IPS DF 4.7 (cell line): ENCODE measurements around the gene STK35.

Experiments
- DNase-seq: peaks from one replicate; pipeline ENCODE4 v3.0.0-alpha.2; 2013; ENCODE audit warnings: low spot score; ENCODE audit errors: extremely low read depth

STK35 gene

DNA sequence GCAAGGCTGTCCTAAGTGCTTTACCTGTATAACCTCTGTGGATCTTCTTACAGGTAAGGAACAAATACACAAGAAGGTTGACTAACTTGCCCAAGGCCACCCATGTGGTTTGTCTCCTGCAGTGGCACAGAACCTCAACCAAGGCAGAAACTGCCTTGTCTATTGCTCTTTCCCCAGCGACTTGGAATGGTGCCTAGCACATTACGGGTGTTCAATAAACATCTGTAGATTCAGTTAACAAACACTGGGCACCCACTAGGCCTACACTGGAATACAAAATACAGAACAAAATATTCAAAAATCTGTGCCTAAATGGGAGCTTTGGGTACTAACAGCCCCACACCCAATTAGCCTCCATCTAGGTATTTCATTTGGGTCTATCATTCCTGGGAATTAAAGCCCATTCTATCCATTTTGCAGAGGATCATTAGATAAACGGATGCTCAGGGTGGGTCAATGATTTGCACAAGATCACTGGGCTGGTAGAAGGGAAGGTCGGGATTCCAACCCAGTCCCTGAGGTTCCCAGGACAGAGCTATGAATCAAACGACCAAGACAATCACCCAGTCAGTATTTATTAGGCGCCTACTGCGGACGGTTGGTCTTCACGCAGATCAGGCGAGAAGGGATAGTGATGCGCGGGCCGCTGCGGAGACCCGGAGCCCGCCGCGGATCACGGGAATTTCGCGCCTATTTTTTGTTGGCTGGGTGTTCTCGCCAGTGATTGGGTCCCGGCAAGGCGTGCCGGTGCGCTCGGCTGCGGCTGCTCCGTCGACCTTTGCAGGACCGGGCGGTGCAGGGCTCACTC is at the start of gene STK35:
TSS of gene STK35 (plus strand) at position 771 of the 808 bp plus-strand sequence. CDS start 55 bp downstream, outside the sequence.
- DNase-seq: no peak

DNA sequence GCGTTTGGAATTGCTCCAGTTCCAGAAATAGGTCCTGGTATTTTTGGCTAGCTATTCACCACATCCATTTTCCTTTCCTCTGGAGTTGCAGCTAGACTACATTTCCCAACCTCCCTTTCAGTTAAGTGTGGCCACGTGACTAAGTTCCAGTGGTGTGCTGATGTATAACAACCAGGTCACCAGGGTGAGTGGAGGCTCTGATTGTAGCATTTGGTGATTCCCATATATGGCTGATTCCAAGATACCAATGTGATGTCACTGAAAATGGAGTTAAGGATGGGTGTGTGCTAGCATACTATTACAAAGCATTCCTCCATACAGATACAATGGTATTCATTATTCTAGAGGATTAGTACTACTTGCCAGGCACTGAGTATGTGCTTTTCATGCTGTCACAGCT is 49.7 kb upstream of the STK35 start:
- no peak for DNase-seq

DNA sequence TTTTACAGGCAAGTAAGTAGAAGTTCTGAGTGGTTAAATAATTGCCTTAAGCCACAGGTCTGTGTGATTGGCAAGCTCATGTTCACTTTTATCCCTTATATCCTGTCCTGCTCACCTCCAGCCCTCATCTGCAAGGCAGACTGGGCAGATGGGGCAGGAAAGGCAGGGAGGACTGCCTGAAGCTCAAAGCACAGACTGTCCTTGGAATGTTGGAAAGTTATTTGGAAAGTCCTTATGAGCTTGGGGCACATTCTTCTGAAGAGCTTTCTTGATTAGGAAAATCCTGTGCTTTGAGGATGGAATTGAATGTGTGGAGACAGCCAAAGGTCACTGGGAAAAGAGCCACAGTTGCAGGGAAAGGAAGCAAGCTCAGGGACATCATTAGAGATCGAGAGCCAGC is 48.9 kb upstream of the STK35 start:
- no peak for DNase-seq

DNA sequence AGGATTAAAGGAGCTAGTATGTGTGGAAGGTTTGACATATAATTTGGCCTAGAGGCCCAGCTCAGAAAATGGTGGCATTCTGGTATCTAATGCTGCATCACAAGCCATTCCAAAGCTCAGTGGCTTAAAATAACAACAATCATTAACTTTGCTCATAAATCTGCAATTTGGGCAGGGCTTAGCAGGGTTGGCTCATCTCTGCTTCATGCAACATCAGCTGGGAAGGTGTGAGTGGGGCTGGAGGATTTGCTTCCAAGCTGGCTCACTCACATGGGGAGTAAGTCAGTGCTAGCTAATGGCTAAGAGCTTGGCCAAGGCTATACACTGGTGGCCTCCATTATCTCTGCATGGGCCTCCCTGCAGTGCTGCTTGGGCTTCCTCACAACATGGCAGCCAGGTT is 48.0 kb upstream of the STK35 start:
- DNase-seq: no peak

DNA sequence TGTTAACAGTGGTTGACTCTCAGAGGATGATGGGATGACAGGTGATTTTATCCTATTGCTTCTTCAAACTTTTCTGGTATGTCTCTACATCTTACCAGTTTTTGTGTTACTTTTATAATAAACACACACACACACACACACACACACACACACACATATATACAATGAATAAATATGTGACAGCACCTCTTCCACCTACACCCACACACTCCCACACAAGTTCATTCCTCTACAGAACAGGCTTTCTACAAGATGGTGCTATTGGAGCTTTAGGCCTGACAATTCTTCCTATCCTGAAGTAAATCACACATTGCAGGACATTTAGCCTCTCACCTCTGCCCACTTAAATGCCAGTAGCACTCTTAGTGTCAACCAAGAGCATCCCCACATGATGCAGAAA is 46.7 kb upstream of the STK35 start:
- no peak for DNase-seq

DNA sequence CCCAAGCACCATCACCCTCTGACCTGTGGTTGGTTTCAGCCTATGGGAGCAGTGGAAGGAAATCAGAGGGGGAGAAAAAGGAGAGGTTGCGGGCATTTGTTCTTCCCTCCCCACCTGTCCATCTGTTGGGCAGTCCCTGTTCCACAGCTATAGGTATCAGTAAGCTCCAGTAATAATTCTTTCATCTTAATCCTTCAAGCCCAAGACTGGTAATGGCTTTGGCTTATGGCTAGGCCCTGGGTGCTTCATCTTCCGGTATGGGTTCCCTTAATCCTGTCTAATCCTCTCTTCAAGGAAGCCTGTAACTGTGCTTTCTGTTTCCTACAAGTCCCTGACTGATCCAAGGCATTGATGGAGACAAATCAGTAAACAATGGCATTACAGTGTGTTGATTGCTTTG is 42.2 kb upstream of the STK35 start:
- no peak for DNase-seq

DNA sequence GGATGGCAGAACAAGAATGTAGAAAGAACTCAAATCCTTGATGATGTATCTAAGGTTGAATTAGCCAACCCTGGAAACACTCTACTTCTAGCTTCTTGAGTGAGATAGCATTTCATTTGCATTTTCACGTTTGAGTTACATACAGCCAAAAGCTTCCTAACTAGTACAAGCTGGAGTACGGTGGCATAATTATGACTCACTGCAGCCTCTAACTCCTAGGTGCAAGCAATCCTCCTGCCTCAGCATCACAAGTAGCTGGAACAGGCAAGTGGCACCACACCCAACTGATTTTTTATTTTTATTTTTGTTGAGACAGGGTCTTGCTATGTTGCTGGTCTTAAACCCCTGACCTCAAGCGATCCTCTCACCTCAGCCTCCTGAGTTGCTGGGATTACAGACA is 36.5 kb upstream of the STK35 start:
- no peak for DNase-seq

DNA sequence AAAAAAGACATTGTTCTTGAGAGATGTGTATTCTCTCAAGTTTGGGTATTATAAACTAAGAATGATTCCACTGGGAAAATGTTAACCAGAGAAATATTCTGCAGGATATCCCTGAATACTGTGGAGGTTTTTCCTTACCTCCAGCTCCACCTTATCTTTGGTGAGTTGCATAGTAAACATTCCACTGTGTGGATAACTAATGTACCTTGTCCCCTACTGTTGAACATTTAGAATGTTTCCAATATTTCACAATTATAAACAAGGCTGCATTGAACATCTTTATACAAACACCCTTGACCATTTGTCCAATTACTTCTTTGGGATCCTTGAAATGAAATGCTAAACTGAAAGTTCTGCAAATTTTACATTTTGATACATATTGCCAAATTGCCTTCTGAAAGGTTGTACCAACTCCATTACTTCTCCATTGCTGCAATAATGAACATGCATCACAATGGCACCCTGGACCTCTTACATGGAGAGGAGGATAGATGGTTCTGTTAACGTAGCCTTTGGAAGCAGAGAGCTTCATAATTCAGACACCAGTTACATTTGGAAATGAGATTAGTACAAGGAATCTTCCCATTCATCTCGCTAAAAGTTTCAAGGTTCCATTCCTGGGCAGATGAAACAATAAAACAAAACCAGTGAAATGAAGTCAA is 35.0 kb upstream of the STK35 start:
- DNase-seq: no peak

DNA sequence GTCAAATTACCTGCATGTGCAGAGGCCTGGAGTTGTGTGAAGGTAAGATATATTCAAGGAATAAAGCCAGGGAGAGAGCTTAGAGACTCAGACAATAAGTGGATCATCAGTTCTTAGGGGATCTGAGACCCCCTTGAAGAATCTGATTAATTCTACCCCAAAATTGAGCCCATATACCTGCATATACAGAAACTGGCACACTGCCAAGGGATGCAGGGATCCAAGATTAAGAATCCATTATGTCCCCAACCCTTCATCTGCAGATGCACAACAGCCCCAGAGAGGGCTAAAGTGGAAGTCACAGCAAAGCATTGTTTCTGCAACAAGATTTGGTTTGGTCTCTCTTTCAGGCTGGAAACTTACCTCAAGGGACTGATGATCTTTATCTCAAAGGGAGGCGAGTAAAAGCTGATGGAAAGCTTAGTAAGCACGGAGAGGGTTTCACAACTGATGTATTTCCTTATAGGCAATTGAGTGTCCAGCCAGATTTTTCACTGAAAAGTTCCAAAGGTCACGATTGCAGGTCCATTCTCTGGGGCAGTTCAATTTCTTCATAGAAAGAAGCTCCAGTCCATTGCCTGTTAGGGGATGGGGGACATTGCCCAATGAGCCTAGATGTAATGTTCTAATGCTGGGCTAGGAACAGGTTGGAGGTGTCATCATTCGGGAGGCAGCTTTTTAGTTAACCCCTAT is 20.9 kb upstream of the STK35 start:
- no peak for DNase-seq

DNA sequence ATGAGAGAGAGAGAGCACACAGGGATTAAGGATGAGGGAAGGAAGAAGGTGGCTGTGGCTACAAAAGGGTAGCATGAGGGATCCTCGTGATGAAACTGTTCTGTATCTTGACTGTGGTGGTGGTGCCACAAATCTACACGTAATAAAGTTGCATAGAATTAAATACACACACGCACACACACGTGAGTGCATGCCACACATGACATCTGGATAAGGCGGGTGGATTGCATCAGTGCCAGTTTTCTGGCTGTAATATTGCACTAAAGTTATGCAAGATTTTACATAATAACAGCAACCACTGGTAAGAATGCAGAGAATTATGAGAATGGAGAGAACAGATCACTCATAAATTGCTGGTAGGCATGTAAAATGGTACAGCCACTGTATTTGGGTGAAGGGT is 16.9 kb upstream of the STK35 start:
- DNase-seq: no peak

DNA sequence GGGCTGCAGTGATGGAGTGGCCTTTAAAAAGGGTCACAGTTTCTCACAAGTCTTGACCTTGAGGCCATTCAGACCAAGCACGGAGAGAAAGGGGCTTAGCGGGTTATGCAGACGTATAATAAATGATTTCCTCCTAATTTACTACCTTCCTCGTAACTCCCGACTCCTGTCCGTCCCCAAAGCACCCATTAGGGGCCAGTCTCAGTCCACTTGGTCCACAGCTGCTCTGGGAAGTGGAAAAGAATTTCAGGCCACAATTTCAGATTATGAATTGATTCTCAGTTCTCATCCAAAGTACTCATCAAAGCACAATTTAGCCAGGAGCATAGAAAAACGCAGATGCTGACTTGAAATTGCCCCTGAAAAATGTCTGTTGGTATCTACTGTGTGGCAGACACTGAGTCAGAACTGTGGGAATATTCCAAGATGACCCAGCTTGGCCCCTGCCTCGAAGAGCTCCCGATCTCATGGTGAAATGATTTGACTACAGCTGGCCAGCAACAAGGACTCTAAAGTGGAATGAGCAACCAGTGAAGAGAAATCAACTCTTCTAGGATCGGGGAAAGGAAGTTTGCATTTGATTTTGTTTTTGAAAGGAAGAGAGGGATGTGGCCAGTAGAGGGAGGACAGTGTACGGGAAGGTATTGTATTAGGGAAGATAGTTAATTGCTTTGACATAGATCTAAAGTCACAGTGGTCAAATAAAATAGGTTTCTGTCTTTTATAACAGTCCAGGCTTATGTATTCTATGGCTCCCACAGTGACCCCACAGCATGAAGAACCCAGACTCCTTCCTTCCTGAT is 15.2 kb upstream of the STK35 start:
- no peak for DNase-seq

DNA sequence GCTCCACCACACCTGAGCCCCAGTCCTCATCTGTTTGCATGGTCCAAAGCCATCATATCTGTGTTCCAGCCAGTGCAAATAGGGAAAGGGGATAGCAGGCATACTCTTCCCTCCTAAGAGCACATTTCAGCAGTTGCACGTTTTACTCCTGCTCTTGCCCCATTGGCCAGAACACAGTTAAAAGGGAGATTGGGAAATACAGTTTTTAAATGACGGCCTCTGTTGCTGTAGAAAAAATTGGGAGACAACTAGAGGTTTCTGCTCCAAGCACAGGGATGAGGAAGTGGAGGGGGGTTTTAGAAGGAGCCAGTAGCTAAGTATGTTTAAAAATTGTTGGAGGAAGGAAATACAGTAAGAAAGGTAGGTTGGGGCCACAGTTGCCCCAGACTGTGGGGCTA is 14.6 kb upstream of the STK35 start:
- no peak for DNase-seq

DNA sequence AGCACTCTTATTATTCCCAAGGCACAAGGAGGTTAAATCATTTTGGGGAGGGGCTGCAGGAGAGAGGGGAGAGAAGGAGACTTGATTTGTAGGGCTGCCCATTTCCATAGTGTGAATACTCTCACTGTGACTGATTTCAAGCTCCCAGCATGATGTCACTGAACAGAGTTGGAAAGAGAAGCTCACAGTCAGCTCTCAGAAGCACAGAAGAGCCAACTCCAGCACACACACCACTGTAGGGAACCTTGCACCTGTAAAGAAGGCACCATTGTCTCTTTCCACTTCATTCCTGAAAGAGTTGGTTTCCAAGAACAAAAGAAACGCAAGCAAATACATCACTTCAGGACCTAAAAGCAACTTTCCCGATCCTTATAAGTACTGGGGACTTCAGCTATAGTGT is 12.7 kb upstream of the STK35 start:
- no peak for DNase-seq

DNA sequence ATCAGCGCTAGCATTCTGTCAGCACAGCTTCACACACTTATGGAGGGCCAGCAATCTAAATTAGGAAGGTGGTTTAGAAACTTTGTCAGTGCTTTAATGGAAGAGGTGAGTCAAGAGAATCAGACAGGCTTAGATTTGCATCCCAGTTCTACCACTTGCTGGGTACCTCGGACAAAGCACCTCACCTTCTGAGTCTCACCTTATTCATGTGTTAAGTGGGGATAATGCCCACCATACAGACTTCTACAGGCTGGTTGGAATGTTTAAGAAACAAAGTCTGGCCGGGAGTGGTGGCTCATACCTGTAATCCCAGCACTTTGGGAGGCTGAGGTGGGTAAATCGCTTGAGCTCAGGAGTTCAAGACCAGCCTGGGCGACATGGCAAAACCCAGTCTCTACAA is 12.2 kb upstream of the STK35 start:
- no peak for DNase-seq

DNA sequence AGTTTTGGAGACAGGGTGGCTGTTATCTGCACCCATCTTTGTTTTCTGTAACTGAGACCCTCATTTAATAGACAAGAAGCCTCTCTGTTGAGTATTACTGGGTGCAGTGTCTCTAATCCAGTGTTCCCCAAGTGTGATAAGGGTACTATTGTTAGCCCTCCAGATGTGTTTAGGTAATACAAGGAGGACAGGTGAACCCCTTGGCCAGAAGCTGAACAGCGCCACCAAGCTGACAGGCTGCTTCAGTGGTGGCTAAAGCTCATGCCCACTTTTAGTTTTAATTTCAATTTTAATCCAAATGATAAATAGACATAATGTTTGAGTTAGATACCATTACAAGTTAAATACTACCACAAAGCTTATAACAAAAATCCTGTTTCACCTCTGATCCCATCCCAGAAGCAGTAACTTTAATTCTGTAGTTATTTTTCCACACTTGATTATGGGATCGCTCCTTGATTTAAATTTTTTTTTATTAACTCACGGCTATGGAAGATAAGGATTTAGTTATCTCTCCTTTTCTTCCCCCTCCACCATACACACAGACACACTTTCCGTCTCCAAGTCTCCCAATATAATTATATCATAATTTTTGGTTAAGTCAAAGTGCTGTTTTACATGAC is 8.4 kb upstream of the STK35 start:
- DNase-seq: no peak

DNA sequence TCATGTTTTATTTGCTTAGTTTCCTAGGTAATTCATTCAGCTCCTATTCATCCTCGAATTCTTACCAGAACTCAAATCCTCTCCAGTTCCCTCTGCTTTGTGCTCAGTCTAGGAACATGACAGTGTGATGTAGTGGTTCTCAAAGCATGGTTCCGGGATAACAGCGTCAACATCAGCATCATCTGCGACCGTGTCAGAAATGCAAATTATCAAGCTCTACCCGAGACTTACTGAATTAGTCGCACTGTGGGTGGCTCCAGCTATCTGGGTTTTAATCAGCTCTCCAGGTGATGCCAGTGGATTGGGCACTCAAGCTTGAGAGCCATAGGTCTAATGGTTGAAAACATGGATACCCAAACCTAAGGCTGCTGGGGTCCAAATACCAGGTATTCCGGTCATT is 7.7 kb upstream of the STK35 start:
- DNase-seq: no peak

DNA sequence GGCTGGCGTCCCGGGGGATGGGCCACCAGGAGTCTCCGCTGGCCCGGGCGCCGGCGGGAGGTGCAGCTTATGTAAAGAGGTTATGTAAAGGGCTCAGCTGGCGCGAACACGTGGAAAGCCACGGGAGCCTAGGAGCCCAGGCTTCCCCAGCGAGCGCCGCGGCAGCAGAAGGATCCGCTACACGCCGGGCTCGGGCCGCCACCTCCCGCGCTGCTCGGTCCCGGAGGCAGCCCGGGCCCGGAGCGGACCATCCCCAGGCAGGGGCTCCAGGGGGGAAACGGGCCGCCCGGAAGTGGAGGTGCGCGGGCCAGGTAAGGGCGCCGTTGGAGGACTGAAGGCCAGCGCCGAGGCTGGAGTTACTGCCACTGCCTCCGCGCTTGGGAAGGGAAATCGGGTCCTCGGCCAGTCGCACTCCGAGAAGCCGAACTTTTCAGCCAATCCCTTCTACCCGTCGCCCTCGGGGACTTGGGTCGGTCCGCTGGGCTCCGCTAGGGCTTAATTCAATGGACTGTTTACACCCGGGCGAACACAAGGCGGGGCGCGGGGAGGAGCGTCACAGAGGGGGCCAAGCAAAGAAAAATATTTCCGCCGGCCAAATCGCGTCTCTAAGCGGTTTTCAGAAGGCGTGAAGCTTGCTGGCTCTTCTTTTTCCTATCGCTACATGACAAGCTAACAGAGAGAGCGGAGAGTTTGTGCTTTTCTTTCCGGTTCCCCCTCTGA is 398 bp downstream of the STK35 start:
- DNase-seq: no peak

DNA sequence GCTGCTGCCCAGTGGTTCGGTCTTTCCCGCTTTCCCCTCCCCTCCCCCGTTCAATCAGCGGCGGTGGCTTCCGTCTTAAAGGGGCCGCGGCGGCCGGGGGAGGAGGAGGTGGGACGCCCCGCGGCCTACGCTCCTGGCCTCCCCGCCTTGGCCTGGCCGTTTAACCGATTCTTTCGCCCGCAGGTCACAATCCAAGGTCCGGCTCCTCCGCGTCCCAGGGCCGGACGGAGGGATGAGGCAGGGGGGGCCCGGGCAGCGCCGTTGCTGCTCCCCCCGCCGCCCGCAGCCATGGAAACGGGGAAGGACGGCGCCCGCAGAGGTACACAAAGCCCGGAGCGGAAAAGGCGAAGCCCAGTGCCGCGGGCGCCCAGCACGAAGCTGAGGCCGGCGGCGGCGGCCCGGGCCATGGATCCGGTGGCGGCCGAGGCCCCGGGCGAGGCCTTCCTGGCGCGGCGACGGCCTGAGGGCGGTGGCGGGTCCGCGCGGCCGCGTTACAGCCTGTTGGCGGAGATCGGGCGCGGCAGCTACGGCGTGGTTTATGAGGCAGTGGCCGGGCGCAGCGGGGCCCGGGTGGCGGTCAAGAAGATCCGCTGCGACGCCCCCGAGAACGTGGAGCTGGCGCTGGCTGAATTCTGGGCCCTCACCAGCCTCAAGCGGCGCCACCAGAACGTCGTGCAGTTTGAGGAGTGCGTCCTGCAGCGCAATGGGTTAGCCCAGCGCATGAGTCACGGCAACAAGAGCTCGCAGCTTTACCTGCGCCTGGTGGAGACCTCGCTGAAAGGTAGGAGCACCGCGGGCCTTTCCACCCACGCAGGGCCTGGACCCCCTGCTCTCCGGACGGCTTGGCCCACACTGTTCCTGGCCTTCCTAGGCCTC is 1.2 kb downstream of the STK35 start:
- no peak for DNase-seq

DNA sequence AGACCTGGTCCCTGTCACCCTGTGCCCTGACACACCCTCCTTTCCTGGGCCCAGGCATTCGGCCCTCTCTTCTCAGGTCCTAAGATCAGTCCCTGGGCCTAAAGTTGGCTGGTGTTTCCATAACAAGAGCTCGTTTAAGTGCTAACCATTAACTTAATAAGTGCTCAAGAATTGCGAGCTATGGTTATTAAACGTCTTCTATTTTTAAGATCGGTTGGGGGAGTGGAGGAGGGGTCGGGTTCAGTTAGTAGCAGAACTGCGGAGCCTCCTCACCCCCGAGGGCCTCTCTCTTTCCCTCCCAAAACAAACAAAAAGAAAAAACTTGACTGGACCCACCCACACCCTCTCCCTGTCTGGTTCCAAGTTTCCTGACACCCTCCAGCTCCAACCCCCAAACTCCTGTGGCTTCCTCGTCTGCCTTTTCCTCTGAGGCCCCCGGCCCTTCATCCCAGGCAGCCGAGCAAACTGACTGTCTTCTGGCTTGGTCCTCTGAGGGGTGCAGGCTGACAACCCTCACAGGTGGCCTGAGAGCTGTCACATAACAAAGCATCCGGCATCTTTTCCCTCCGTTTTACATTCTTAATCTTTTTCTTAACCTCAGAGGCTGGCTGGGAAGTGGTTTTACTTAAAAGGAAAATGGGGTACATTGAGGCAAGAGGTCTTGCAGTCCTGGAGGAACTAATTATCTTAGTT is 2.0 kb downstream of the STK35 start:
- no peak for DNase-seq
